HG02678 (cell line): Measurements from ENCODE around the gene HIVEP2.
A peak's percentile ranks its signal among the peaks of the same experiment; 100 is the strongest.
"Not testable (repeated sequence)": the region's sequence is repeated elsewhere in the genome, so short reads cannot be mapped to it uniquely, and the experiment has no call there.

Experiments
- ATAC-seq: cut with Tn5 transposase; IDR thresholded peaks from one replicate; pipeline ENCODE4 v1.9.1; 2021; ENCODE audit warnings: mild to moderate bottlenecking, moderate library complexity; ENCODE audit not compliant: unreplicated experiment

HIVEP2 gene, protein sequence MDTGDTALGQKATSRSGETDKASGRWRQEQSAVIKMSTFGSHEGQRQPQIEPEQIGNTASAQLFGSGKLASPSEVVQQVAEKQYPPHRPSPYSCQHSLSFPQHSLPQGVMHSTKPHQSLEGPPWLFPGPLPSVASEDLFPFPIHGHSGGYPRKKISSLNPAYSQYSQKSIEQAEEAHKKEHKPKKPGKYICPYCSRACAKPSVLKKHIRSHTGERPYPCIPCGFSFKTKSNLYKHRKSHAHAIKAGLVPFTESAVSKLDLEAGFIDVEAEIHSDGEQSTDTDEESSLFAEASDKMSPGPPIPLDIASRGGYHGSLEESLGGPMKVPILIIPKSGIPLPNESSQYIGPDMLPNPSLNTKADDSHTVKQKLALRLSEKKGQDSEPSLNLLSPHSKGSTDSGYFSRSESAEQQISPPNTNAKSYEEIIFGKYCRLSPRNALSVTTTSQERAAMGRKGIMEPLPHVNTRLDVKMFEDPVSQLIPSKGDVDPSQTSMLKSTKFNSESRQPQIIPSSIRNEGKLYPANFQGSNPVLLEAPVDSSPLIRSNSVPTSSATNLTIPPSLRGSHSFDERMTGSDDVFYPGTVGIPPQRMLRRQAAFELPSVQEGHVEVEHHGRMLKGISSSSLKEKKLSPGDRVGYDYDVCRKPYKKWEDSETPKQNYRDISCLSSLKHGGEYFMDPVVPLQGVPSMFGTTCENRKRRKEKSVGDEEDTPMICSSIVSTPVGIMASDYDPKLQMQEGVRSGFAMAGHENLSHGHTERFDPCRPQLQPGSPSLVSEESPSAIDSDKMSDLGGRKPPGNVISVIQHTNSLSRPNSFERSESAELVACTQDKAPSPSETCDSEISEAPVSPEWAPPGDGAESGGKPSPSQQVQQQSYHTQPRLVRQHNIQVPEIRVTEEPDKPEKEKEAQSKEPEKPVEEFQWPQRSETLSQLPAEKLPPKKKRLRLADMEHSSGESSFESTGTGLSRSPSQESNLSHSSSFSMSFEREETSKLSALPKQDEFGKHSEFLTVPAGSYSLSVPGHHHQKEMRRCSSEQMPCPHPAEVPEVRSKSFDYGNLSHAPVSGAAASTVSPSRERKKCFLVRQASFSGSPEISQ (N-terminal part only)

DNA sequence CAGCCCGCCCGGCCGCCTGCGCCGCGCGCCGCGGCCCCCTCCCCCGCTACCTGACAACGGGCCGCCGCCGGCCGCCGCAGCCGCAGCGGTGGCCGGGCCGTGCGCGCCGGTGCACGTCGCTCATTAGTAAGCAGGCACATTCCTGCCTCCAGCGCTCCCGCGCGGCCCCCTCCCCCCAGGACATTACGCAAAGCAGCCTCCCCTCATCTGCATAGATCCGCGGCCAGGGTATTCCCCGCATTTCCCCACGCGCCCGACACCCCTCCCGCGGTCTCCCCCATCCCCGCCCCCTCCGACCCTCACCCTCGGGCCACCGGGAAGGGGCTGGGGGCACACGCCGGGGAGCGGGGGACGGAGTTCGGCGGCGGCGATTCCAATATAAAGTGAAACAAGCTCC is at the start of gene HIVEP2:
Gene HIVEP2 (minus strand): TSS at position 128 of the 397 bp plus-strand sequence. CDS start 170,438 bp downstream, outside the sequence.
- peak; percentile 25 for ATAC-seq

- no peak for ATAC-seq
These were observed 49.0 kb upstream of the HIVEP2 start for GRCh38 chr6:142993977-142994376.

DNA sequence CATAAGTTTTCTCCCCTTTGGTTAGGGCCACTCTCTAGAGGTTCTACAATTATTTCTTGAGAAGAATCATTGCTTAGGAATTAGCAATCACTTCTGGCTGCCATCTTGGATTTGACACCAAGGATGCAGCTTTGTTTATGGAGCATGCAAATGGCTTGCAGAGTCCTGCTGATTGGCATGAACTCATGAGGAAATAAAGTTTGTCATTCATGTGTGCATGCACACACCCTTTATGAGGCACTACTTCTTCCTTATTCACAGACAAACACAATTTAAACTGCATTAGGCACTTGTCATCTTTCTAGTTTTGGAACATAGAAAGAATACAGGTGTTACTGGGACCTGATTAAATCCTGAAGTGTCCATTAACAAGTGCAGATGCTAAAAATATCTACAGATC is 42.5 kb upstream of the HIVEP2 start:
- ATAC-seq: no peak

GRCh38 chr6:142985281-142985680 is 40.3 kb upstream of the HIVEP2 start:
- ATAC-seq: no peak

- ATAC-seq: no peak
These were observed 39.4 kb upstream of the HIVEP2 start for GRCh38 chr6:142984386-142984785.

DNA sequence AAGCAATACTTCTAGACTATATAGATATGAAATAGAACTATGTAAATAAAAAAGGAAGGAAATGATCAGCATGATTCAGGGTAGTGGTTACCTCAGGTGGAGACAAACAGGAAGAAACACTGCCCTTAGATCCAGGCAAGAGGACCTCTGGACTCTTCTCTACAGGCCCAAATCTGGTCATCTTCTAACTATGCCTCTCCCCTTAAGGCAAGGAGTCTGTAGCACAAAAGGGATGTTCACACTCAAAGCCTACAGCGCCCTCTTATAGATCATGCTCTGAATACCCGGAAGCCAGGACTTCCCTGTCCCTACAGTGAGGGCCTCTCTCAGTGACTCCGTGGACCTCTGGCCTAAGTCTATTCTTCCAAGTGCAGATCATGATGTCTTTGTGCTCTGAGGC is 30.4 kb upstream of the HIVEP2 start:
- no peak for ATAC-seq

DNA sequence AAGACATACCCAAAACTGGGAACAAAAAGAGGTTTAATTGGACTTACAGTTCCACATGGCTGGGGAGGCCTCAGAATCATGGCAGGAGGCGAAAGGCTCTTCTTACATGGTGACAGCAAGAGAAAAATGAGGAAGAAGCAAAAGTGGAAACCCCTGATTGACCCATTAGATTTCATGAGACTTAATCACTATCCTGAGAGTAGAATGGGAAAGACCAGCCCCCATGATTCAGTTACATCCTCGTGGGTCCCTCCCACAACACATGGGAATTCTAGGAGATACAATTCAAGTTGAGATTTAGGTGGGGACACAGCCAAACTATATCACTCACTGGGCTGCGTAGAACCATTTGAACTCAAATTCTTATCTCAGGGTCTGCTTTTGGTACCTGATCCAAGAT is 26.0 kb upstream of the HIVEP2 start:
- ATAC-seq: not testable (repeated sequence)

DNA sequence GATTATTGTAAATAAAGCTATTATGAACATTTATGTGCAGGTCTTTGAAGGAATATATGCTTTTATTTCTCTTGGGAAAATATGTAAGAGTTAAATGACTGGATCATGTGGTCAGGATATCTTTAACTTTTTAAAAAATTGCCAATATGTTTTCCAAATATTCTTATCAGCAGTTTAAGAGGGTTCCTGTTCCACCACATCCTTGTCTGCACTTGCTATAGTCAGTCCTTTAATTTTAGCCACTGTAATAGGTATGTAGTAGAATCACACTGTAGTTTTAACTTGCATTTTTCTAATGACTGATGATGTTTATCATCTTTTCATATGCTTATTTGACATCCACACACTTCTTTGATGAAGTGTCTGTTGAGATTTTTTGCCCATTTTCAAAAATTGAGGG is 23.6 kb upstream of the HIVEP2 start:
- ATAC-seq: no peak

DNA sequence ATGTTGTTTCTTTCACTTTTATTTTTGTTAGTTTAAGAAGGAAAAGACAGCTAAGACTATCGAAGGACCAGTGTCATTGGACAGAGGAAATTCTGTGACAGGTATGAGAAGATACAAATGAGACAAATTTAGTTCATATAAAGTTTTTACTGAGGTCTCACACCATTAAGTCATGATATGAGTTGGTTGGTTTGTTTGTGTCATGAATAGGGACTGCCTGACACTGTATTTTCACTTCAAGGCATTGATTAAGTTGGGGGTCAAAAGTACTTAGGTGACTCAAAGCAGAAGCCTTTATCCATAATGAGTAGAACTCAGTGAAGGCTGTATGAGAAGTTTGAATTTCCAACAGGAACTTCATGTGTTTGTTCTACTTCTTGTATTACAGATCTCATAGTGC is 21.3 kb upstream of the HIVEP2 start:
- ATAC-seq: no peak

- no peak for ATAC-seq
These were observed 20.2 kb upstream of the HIVEP2 start for GRCh38 chr6:142965164-142965563.

DNA sequence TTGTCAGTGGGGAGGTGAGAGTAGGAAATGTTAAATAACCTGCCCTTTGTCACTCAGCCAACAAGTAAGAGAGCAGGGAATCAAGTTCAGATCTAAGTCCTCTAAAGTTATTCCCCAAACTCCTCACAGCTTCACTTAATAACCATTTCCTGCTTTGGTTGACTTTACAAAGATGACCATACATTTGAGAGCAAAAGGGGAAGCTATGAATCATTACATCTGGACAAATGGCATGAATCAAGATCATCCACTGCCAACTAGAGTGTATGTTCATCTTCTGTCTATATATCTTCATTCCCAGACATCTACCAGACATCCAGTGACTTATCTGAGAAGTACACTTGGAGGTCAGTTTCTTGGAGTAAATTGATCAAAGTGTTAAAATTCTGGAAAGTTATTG is 15.1 kb upstream of the HIVEP2 start:
- ATAC-seq: no peak

- ATAC-seq: no peak
These were observed 13.4 kb upstream of the HIVEP2 start for GRCh38 chr6:142958343-142958742.

DNA sequence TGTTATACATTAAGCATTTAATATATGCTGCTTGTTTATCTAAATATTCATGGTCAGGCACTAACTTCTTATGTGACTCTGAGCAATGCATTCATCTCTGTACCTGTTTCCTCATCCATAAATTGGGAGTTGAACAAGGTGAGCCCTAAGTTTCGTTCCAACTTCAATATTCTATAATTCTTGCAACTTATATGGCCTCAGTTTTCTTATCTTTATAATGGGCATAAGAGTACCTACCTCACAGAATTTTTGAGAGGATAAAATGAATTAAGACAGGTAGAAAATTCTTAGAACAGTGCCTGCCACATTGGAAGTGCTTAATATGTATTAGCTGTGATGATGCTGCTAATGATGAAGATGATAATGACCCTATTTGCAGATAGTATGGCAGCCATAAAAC is 11.8 kb upstream of the HIVEP2 start:
- ATAC-seq: no peak

DNA sequence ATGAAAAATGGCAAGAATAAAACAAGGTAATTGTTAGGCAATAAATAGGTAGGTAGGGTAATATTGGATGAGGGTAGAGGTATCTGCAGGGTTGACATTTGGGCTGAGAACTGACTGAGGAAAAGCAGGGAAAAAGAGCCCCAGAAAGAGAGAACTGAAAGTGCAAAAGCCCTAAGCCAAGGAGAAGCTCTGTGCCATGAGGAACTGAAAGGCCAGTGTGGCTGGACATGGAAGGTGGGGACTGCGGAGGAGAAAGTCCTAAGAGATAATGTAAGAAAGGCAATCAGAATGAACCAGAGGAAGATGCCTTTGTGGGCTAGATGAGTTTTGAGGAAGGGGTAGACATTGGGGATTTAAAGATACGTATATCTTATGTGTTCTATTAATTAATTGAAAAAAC is 9.9 kb upstream of the HIVEP2 start:
- no peak for ATAC-seq

- no peak for ATAC-seq
These were observed 8.6 kb upstream of the HIVEP2 start for GRCh38 chr6:142953373-142954273.

GRCh38 chr6:142952614-142953013 is 7.6 kb upstream of the HIVEP2 start:
- peak; percentile 81 for ATAC-seq

DNA sequence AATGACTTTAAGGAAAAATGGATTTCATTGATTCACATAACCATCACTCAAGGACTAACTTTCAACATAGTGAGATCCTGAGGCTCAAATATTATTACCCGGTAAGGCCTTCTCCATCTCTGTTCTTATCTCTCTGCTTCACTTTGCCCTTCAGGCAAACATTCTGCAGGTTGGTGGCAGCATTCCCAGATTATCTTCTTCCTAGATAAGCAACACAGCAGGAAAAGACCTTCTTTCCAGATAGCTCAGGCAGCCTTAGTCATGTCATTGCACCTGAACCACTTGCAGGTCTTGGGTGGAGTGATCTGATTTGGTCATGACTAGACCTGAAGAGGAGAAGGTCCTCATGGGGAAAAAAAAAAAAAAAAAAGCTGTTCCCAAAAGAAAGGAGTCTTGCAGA is 5.3 kb upstream of the HIVEP2 start:
- no peak for ATAC-seq

DNA sequence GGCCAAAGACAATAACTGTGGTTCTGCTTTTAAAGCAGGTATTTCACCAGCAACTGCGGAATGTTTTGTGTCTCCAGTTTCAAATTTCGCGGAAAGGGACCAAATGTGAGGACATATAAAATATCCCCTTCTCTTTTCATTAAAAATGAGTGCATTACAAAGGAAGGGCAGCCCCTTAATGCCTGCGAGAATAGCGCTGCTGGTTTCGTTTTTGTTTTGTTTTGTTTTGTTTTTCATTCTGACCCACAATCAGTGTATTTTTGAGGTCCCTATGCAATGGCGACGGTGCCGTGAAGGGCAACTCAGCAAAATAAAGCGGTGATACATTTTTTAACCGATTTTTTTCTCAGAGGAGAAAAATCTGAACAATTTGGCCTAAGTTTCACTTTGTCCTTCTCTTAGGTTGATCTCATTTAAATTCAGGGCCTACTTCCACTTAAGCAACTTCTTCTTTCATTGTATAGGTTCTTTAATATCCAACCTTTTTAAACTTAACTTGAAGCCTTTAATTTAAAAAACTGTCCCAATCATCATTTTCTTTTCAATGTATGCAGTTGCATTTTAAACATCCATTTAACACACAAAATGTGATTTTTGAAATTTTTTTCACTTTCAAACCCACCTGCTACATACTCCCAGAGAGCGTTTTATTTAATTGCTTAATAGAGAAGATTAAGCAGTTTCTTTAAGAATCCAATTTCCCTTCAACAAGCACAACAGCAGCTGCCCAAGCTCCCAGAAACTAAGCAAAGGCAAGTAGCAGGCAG is 2.9 kb upstream of the HIVEP2 start:
- ATAC-seq: peak; percentile 29

DNA sequence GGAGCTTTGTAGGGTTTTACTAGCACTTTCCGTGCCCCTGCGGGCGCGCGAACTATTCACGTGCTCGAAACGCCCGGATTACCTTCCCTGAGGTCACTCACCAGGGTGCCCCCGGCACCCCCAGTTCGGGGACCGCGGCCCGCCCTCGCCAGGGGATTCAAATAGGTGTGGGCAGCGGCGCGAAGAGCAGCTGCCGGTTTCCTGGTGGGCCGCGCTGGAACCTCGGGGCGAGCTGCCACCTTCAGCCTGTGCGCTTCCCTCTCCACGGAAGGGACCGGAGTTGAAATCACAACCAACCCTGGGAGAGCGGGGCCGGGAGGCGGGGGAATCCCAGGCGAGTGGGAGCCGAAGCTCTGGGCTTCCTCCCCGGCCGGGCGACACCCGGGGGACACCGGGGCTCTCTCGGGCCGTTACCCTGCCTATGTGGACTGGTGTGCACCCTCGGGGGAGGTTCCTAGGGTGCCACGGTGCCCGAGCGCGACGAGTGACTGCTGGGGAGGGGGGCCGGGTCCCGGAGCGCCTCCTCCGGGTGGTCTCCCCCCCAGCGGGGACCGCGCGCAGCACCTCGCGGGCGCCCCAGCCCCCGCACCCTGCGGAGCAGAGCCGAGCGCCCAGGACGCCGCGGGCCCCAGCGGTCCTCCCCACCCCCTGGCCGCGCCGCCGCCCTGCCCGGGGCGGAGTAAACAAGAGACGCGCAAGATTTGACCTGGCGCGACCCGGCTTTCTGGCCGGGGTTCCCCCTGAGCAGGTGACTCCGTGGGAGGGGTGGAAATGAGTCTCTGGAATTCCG is 2.1 kb upstream of the HIVEP2 start:
- ATAC-seq: peak; percentile 56
